ENCODE measurements around the gene ARHGEF25.
"Not testable (repeated sequence)": the region's sequence is repeated elsewhere in the genome, so short reads cannot be mapped to it uniquely, and the experiment has no call there.

Gene ARHGEF25

GRCh38 chr12:57617942-57618341 lies 6.7 kb downstream of the ARHGEF25 start:
- TF ChIP-seq ZNF701 (tag by site-specific recombination; IDR thresholded peaks at IDR 0.05) (no peak), MYNN (tag by site-specific recombination; IDR thresholded peaks at IDR 0.05; ENCODE audit: borderline replicate concordance) (no peak), ZNF548 (tag by site-specific recombination; IDR thresholded peaks at IDR 0.05) (no peak), ZNF658 (tag by site-specific recombination; IDR thresholded peaks at IDR 0.05) (no peak), ZNF311 (tag by site-specific recombination; IDR thresholded peaks at IDR 0.05; ENCODE audit: borderline replicate concordance) (no peak), ZXDB (tag by site-specific recombination; IDR thresholded peaks at IDR 0.05) (no peak), ZBTB26 (tag by site-specific recombination; optimal IDR thresholded peaks at IDR 0.05) (no peak), ZNF292 (tag by site-specific recombination; IDR thresholded peaks at IDR 0.05; ENCODE audit: borderline replicate concordance, low read depth) (no peak), ZNF138 (tag by site-specific recombination; IDR thresholded peaks at IDR 0.05; ENCODE audit: borderline replicate concordance) (no peak), PRDM1 (tag by site-specific recombination; IDR thresholded peaks at IDR 0.05) (no peak), SP3 (tag by site-specific recombination; IDR thresholded peaks at IDR 0.05) (no peak), ZNF132 (tag by site-specific recombination; IDR thresholded peaks at IDR 0.05; ENCODE audit: borderline replicate concordance) (no peak), ZNF776 (tag by site-specific recombination; IDR thresholded peaks at IDR 0.05; ENCODE audit: borderline replicate concordance) (no peak)
- no peaks in the 10 kb centered on the region for H3K4me1 ChIP-seq (ENCODE audit: control insufficient read depth, insufficient read depth, low read length)
- no peak overlapping the region for H3K4me3 ChIP-seq (ENCODE audit: low read depth, low read length)

GRCh38 chr12:57618431-57618830 lies 7.2 kb downstream of the ARHGEF25 start:
- POLR2A ChIA-PET; H3K4me3 ChIP-seq (ENCODE audit: low read depth, low read length); H3K27ac ChIP-seq (ENCODE audit: extremely low read depth, low read depth, low read length); H3K4me1 ChIP-seq (ENCODE audit: control insufficient read depth, insufficient read depth, low read length); H3K9me3 ChIP-seq (ENCODE audit: control insufficient read depth, insufficient read depth, low read depth, low read length): not testable (repeated sequence)
- CTCF ChIA-PET = interaction anchor here (1.6 kb wide), 1 partner anchor 12 kb away, joined by 4 read pairs; no protein-coding TSS in a partner anchor
- peaks cover 0 to 62% of the 10 kb centered on the region in 2 experiments; a peak in 1 of 3 replicates for H3K36me3 ChIP-seq (ENCODE audit: control insufficient read depth in 2 of 2, insufficient read depth in 1 of 2, low read length in 2 of 2)

More at GRCh38 chr12:57617942-57618341, 6.7 kb downstream of the ARHGEF25 start:
- ChIA-PET POLR2A (no interaction called here), CTCF (interaction anchor here (0.7 kb wide), 1 partner anchor 15 kb away, joined by 4 read pairs; no protein-coding TSS in a partner anchor)
- Histone ChIP-seq H3K9me3 (ENCODE audit: control insufficient read depth, insufficient read depth, low read depth, low read length) (no peaks in the 10 kb centered on the region), H3K27ac (ENCODE audit: extremely low read depth, low read depth, low read length) (no peak overlapping the region), H3K36me3 (ENCODE audit: control insufficient read depth in 2 of 2, insufficient read depth in 1 of 2, low read length in 2 of 2) (peaks cover 0 to 66% of the 10 kb centered on the region in 2 experiments; a peak in 1 of 3 replicates)

GRCh38 chr12:57618966-57619433 lies 7.8 kb downstream of the ARHGEF25 start:
- Histone ChIP-seq H3K27ac (ENCODE audit: extremely low read depth, low read depth, low read length) (no peak overlapping the region), H3K9me3 (ENCODE audit: control insufficient read depth, insufficient read depth, low read depth, low read length) (no peaks in the 10 kb centered on the region), H3K4me1 (ENCODE audit: control insufficient read depth, insufficient read depth, low read length) (no peaks in the 10 kb centered on the region), H3K4me3 (ENCODE audit: low read depth, low read length) (no peak overlapping the region), H3K36me3 (ENCODE audit: control insufficient read depth in 2 of 2, insufficient read depth in 1 of 2, low read length in 2 of 2) (peaks cover 0 to 57% of the 10 kb centered on the region in 2 experiments; a peak in 1 of 3 replicates)
- ChIA-PET POLR2A (interaction anchor here (1.1 kb wide), 2 partner anchors 8 to 160 kb away, joined by 3 to 7 read pairs; partner anchors contain the start of gene ARHGEF25), CTCF (interaction anchor here (1.6 to 4.5 kb wide), 3 partner anchors 12 to 36 kb away, joined by 4 to 113 read pairs (median 6); partner anchors contain the start of gene B4GALNT1)
- no peak for TF ChIP-seq ZSCAN23 (tag by site-specific recombination; IDR thresholded peaks at IDR 0.05)
- TF ChIP-seq, protein P1, sequence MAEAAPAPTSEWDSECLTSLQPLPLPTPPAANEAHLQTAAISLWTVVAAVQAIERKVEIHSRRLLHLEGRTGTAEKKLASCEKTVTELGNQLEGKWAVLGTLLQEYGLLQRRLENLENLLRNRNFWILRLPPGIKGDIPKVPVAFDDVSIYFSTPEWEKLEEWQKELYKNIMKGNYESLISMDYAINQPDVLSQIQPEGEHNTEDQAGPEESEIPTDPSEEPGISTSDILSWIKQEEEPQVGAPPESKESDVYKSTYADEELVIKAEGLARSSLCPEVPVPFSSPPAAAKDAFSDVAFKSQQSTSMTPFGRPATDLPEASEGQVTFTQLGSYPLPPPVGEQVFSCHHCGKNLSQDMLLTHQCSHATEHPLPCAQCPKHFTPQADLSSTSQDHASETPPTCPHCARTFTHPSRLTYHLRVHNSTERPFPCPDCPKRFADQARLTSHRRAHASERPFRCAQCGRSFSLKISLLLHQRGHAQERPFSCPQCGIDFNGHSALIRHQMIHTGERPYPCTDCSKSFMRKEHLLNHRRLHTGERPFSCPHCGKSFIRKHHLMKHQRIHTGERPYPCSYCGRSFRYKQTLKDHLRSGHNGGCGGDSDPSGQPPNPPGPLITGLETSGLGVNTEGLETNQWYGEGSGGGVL (tag by site-specific recombination; IDR thresholded peaks at IDR 0.05) = no peak
- TF ChIP-seq ZNF223 (tag by site-specific recombination; IDR thresholded peaks at IDR 0.05) = no peak
- no peak for TF ChIP-seq ZNF596 (tag by site-specific recombination; IDR thresholded peaks at IDR 0.05)
- TF ChIP-seq ZNF530 (tag by site-specific recombination; IDR thresholded peaks at IDR 0.05; ENCODE audit: low read depth) = no peak
- no peak for TF ChIP-seq ZNF433 (tag by site-specific recombination; IDR thresholded peaks at IDR 0.05; ENCODE audit: low read depth)
- TF ChIP-seq, protein P2, sequence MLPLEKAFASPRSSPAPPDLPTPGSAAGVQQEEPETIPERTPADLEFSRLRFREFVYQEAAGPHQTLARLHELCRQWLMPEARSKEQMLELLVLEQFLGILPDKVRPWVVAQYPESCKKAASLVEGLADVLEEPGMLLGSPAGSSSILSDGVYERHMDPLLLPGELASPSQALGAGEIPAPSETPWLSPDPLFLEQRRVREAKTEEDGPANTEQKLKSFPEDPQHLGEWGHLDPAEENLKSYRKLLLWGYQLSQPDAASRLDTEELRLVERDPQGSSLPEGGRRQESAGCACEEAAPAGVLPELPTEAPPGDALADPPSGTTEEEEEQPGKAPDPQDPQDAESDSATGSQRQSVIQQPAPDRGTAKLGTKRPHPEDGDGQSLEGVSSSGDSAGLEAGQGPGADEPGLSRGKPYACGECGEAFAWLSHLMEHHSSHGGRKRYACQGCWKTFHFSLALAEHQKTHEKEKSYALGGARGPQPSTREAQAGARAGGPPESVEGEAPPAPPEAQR (tag by site-specific recombination; IDR thresholded peaks at IDR 0.05) = no peak
- TF ChIP-seq ZNF660 (tag by site-specific recombination; IDR thresholded peaks at IDR 0.05) = no peak
- TF ChIP-seq ZNF701 (tag by site-specific recombination; IDR thresholded peaks at IDR 0.05) = no peak

Data from HEK293 (cell line).